Endothelial cell of umbilical vein (primary cell): ENCODE results near the gene GET4.

Source experiments
- CTCF ChIP-seq, 2 donors: IDR thresholded peaks; 1 replicate in 1 of 2; 2 replicates in 1 of 2; pipeline ENCODE4 v1.5.1; 2011; ENCODE audit warnings: low read length in 2 of 2, mild to moderate bottlenecking in 2 of 2, moderate library complexity in 2 of 2, control low read depth in 1 of 2, inconsistent platforms in 1 of 2, low read depth in 1 of 2; ENCODE audit not compliant: insufficient read depth in 1 of 2; ENCODE audit errors: extremely low read depth in 1 of 2
- EZH2 ChIP-seq: IDR thresholded peaks from 2 replicates; pipeline ENCODE4 v1.6.1; 2012; ENCODE audit warnings: borderline replicate concordance, low read depth, mild to moderate bottlenecking, moderate library complexity, low read length, inconsistent platforms; ENCODE audit not compliant: severe bottlenecking
- GATA2 ChIP-seq: IDR thresholded peaks from 2 replicates; pipeline ENCODE4 v1.7.0; 2011; ENCODE audit warnings: low read depth, mild to moderate bottlenecking, moderate library complexity, mixed read lengths, low read length; ENCODE audit not compliant: insufficient read length, insufficient read depth
- POLR2A ChIP-seq: IDR thresholded peaks from 2 replicates; pipeline ENCODE4 v1.6.1; 2012; ENCODE audit warnings: low read depth, mild to moderate bottlenecking, control low read depth, low read length
- POLR2AphosphoS5 ChIP-seq: IDR thresholded peaks from 2 replicates; pipeline ENCODE4 v1.6.1; 2012; ENCODE audit warnings: low read depth, mild to moderate bottlenecking, control low read depth, low read length, moderate library complexity; ENCODE audit not compliant: insufficient read depth

GRCh38 chr7:918118-918425 lies 41.7 kb downstream of the GET4 start:
- TF ChIP-seq GATA2 (no peak), CTCF (IDR thresholded peaks at IDR 0.05; ENCODE audit: extremely low read depth in 1 of 2, insufficient read depth in 1 of 2, low read depth in 1 of 2, low read length in 2 of 2) (no peak), POLR2A (no peak), EZH2 (no peak), POLR2AphosphoS5 (no peak)
